ENCODE data around the gene BBS9.

BBS9 gene

DNA sequence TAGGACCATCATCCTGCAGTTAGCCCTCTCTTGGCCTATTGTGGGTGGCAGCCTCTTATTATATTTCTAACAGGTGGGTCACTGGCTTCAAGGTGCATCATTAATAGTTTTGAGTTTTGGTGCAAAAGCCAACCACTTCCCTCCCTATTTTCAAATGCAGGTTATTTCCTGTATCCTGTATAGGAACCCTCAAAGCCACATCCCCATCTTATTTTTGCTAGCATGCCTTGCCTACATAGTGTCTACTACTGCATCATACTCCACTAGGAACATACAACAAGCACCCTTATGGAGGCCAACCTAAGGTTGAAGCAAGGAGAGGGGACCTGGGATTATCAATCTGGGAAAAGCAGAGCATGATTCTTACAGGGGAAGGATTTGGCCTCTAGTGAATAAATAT is 264.4 kb downstream of the BBS9 start:
- Histone ChIP-seq H3K9me2 (replicated peaks; ENCODE audit: low read depth, low read length) (no peaks in the 10 kb centered on the region), H3K79me2 (ENCODE audit: insufficient read depth, low read length) (no peaks in the 10 kb centered on the region), H3K9ac (ENCODE audit: low read depth, low read length, poor library complexity, severe bottlenecking) (no peak overlapping the region), H3K36me3 (ENCODE audit: insufficient read depth, low read length) (no peaks in the 10 kb centered on the region), H3K27me3 (ENCODE audit: insufficient read depth, low read length, poor library complexity, severe bottlenecking) (no peaks in the 10 kb centered on the region), H3K9me3 (ENCODE audit: insufficient read depth, low read depth, low read length) (no peaks in the 10 kb centered on the region), H3K4me2 (ENCODE audit: low read depth, low read length, poor library complexity, severe bottlenecking) (no peak overlapping the region), H3K4me1 (ENCODE audit: insufficient read depth, low read length, poor library complexity, severe bottlenecking) (no peaks in the 10 kb centered on the region), H3K4me3 (ENCODE audit: low read length, poor library complexity, severe bottlenecking) (no peak overlapping the region), H2AFZ (ENCODE audit: low read length) (no peak overlapping the region), H4K20me1 (ENCODE audit: insufficient read depth, low read length, poor library complexity, severe bottlenecking) (no peaks in the 10 kb centered on the region), H3F3A (ENCODE audit: low read depth) (no peaks in the 10 kb centered on the region)
- TF ChIP-seq, protein P1, sequence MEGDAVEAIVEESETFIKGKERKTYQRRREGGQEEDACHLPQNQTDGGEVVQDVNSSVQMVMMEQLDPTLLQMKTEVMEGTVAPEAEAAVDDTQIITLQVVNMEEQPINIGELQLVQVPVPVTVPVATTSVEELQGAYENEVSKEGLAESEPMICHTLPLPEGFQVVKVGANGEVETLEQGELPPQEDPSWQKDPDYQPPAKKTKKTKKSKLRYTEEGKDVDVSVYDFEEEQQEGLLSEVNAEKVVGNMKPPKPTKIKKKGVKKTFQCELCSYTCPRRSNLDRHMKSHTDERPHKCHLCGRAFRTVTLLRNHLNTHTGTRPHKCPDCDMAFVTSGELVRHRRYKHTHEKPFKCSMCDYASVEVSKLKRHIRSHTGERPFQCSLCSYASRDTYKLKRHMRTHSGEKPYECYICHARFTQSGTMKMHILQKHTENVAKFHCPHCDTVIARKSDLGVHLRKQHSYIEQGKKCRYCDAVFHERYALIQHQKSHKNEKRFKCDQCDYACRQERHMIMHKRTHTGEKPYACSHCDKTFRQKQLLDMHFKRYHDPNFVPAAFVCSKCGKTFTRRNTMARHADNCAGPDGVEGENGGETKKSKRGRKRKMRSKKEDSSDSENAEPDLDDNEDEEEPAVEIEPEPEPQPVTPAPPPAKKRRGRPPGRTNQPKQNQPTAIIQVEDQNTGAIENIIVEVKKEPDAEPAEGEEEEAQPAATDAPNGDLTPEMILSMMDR (conservative IDR thresholded peaks at IDR 0.05; ENCODE audit: low read length): no peak
- TF ChIP-seq EZH2phosphoT487 (IDR thresholded peaks at IDR 0.05; ENCODE audit: borderline replicate concordance): no peak

DNA sequence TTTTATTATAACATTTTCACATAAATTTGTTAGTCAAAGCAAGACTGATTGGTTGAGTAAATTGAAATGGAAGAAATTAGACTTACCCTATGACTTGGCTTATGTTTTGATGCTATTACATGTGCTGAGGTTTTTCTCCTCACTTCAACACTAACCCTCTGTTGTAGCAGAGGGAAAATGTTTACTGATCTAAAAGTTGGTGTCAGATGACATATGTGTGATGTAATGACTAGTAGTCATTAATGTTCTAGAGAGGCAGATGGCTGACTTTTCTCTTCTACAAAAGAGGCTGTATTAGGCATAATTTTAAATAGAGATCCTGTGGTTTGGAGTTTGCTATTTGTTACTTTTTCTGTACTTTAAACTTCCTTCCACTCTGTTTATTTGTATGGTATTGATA is 266.0 kb downstream of the BBS9 start:
- H3K9me2 ChIP-seq (replicated peaks; ENCODE audit: low read depth, low read length): no peaks in the 10 kb centered on the region
- no peak overlapping the region for H3K9ac ChIP-seq (ENCODE audit: low read depth, low read length, poor library complexity, severe bottlenecking)
- TF ChIP-seq, protein P1 (conservative IDR thresholded peaks at IDR 0.05; ENCODE audit: low read length): no peak
- no peak for TF ChIP-seq EZH2phosphoT487 (IDR thresholded peaks at IDR 0.05; ENCODE audit: borderline replicate concordance)
- no peak overlapping the region for H2AFZ ChIP-seq (ENCODE audit: low read length)
- no peaks in the 10 kb centered on the region for H3K36me3 ChIP-seq (ENCODE audit: insufficient read depth, low read length)
- H3F3A ChIP-seq (ENCODE audit: low read depth): no peaks in the 10 kb centered on the region
- no peaks in the 10 kb centered on the region for H3K4me1 ChIP-seq (ENCODE audit: insufficient read depth, low read length, poor library complexity, severe bottlenecking)
- H3K9me3 ChIP-seq (ENCODE audit: insufficient read depth, low read depth, low read length): no peaks in the 10 kb centered on the region
- no peaks in the 10 kb centered on the region for H4K20me1 ChIP-seq (ENCODE audit: insufficient read depth, low read length, poor library complexity, severe bottlenecking)
- no peaks in the 10 kb centered on the region for H3K27me3 ChIP-seq (ENCODE audit: insufficient read depth, low read length, poor library complexity, severe bottlenecking)
- H3K4me3 ChIP-seq (ENCODE audit: low read length, poor library complexity, severe bottlenecking): no peak overlapping the region
- no peaks in the 10 kb centered on the region for H3K79me2 ChIP-seq (ENCODE audit: insufficient read depth, low read length)
- no peak overlapping the region for H3K4me2 ChIP-seq (ENCODE audit: low read depth, low read length, poor library complexity, severe bottlenecking)

DNA sequence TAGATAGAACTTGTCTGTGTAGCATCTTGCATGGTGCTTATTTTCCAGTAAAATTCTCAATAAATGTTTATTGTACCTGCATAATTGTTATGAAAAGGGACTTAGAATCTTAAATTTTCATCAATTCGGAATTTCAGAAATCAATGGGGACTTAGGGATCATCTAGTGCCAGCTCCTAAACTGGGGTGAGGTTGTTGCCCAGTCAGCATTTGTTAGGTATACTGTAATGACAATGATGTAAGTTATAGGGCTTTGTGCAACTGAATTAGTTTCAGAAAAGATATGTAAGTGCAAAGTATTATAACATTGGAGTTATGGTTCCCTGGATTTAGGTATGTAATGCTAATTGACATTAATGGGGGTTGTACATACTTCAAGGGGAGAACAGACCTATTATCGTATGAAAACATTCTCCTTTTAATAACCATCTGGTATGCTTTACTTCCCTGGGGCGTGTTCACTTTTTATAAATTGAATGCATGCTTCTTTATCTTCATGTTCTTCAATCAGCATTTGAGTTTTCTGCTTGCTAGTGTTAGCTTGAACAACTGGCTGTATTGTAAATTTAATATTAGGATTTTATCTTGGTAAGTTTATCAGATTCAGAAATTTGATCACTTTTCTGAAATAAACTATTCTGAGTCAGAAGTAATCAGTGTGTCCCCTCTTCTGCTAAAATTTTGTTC is 270.3 kb downstream of the BBS9 start:
- Histone ChIP-seq H3K9ac (ENCODE audit: low read depth, low read length, poor library complexity, severe bottlenecking) (no peak overlapping the region), H3K4me1 (ENCODE audit: insufficient read depth, low read length, poor library complexity, severe bottlenecking) (no peaks in the 10 kb centered on the region), H3K9me3 (ENCODE audit: insufficient read depth, low read depth, low read length) (no peaks in the 10 kb centered on the region), H3K27me3 (ENCODE audit: insufficient read depth, low read length, poor library complexity, severe bottlenecking) (no peaks in the 10 kb centered on the region), H3K9me2 (replicated peaks; ENCODE audit: low read depth, low read length) (no peaks in the 10 kb centered on the region), H3K36me3 (ENCODE audit: insufficient read depth, low read length) (no peaks in the 10 kb centered on the region), H3K4me3 (ENCODE audit: low read length, poor library complexity, severe bottlenecking) (no peak overlapping the region), H4K20me1 (ENCODE audit: insufficient read depth, low read length, poor library complexity, severe bottlenecking) (no peaks in the 10 kb centered on the region), H3K4me2 (ENCODE audit: low read depth, low read length, poor library complexity, severe bottlenecking) (no peak overlapping the region), H3F3A (ENCODE audit: low read depth) (no peaks in the 10 kb centered on the region), H3K79me2 (ENCODE audit: insufficient read depth, low read length) (no peaks in the 10 kb centered on the region), H2AFZ (ENCODE audit: low read length) (no peak overlapping the region)
- no peak for TF ChIP-seq EZH2phosphoT487 (IDR thresholded peaks at IDR 0.05; ENCODE audit: borderline replicate concordance)
- TF ChIP-seq, protein P1 (conservative IDR thresholded peaks at IDR 0.05; ENCODE audit: low read length): no peak

Measured in Loucy (cell line).